ENCODE results near the gene PTCD2.

DNA sequence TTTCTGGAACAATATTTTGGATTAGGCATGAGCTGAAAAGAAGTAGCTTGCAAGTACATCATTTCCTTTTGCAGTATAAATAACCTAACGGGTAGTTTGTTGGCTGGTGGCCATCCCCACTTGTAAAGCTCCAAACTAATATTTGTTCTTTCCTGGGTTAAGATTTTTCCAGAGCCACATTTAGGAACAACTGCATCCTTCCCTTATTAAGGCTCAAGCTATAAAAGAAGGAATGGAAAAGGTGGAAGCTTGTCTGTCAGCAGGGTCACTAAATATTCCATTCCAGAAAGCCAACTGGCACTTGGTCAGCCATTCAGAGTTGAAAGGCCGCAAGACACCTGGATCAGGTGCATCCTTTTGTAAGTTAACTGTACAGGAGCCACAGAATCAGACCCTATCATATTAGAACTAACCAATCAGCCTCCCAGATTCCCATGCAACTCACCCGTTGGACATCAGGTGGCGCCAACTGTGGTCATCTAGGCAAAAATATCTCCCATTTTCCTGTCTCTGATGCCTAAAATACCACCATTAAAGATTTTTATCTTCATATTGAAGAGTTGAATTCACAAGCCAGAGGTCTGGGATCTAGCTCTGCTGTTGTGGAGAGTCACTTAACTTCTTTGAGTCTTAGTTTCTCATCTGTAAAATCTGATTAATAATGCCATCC is 82.9 kb downstream of the PTCD2 start:
- no peak for TF ChIP-seq TEAD4 (IDR thresholded peaks at IDR 0.05; ENCODE audit: low read depth, low read length)
- TF ChIP-seq RAD21 (IDR thresholded peaks at IDR 0.05 in 1 of 2, conservative IDR thresholded peaks at IDR 0.05 in 1 of 2; ENCODE audit: low read depth in 2 of 2, low read length in 2 of 2) = peak; percentile 55 to 64
- TF ChIP-seq, protein P1, sequence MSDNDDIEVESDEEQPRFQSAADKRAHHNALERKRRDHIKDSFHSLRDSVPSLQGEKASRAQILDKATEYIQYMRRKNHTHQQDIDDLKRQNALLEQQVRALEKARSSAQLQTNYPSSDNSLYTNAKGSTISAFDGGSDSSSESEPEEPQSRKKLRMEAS (IDR thresholded peaks at IDR 0.05) = no peak
- TF ChIP-seq SP1 (IDR thresholded peaks at IDR 0.05; ENCODE audit: low read depth, low read length) = no peak
- TF ChIP-seq, protein P2, sequence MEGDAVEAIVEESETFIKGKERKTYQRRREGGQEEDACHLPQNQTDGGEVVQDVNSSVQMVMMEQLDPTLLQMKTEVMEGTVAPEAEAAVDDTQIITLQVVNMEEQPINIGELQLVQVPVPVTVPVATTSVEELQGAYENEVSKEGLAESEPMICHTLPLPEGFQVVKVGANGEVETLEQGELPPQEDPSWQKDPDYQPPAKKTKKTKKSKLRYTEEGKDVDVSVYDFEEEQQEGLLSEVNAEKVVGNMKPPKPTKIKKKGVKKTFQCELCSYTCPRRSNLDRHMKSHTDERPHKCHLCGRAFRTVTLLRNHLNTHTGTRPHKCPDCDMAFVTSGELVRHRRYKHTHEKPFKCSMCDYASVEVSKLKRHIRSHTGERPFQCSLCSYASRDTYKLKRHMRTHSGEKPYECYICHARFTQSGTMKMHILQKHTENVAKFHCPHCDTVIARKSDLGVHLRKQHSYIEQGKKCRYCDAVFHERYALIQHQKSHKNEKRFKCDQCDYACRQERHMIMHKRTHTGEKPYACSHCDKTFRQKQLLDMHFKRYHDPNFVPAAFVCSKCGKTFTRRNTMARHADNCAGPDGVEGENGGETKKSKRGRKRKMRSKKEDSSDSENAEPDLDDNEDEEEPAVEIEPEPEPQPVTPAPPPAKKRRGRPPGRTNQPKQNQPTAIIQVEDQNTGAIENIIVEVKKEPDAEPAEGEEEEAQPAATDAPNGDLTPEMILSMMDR (IDR thresholded peaks at IDR 0.05; ENCODE audit: control extremely low read depth in 1 of 3, insufficient read depth in 1 of 3, low read depth in 1 of 3, low read length in 3 of 3) = peak; percentile 53 to 66 (median 62)
- TF ChIP-seq GABPA (IDR thresholded peaks at IDR 0.05; ENCODE audit: borderline replicate concordance, insufficient read depth, low read length) = no peak
- TF ChIP-seq ATF3 (IDR thresholded peaks at IDR 0.05; ENCODE audit: insufficient read depth, low read depth, low read length) = no peak
- no peak for TF ChIP-seq ZNF274 (IDR thresholded peaks at IDR 0.05; ENCODE audit: borderline replicate concordance, extremely low read depth, low read length)
- TF ChIP-seq CEBPB (IDR thresholded peaks at IDR 0.05; ENCODE audit: low read depth, low read length) = no peak
- TF ChIP-seq YY1 (IDR thresholded peaks at IDR 0.05; ENCODE audit: low read depth, low read length) = no peak
- TF ChIP-seq POLR2A (IDR thresholded peaks at IDR 0.05; ENCODE audit: control extremely low read depth in 1 of 2, low read depth in 2 of 2, low read length in 2 of 2) = no peak

All from H1 (cell line).